GM21367 (cell line): ENCODE measurements around the gene METTL8.

ENCODE experiments used
- ATAC-seq: cut with Tn5 transposase; IDR thresholded peaks from one replicate; pipeline ENCODE4 v1.9.1; 2021; ENCODE audit not compliant: unreplicated experiment

Gene METTL8, protein sequence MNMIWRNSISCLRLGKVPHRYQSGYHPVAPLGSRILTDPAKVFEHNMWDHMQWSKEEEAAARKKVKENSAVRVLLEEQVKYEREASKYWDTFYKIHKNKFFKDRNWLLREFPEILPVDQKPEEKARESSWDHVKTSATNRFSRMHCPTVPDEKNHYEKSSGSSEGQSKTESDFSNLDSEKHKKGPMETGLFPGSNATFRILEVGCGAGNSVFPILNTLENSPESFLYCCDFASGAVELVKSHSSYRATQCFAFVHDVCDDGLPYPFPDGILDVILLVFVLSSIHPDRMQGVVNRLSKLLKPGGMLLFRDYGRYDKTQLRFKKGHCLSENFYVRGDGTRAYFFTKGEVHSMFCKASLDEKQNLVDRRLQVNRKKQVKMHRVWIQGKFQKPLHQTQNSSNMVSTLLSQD

DNA sequence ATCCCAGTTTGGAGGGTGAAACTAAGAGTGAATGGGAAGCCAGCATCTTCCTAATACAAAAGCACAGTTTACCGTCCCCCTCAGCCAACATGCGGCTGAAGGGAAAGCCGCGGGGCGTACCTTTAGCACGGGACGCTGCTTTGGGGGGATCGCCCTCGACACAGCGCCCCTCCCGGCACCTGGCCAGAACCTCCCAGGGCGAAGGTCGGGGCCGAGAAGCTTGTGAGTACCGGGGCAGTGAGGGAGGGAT lies at the start of gene METTL8:
METTL8 (minus strand) TSS at position 228 of the 250 bp plus-strand sequence. CDS start 41,805 bp downstream, outside the sequence.
- no peak for ATAC-seq

DNA sequence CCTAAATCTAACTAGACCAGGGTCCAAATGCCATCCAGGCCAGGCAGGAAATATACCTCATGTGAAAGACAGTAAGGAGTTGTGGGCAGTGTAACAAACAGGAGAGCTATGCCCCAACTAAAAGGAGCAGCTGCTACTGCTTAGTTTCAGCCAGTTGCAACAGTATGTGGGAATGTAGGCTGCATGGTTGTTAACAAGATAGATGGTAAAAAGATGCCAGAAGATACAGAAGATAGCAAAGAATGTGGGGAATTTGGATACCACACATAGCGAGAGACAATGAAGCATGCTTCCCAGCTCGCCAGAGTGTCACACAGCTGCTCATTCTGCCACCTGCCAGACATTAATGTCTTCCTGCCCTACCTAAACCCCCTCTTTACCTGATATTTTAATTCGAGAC lies 49.1 kb upstream of the METTL8 start:
- ATAC-seq, result no peak

DNA sequence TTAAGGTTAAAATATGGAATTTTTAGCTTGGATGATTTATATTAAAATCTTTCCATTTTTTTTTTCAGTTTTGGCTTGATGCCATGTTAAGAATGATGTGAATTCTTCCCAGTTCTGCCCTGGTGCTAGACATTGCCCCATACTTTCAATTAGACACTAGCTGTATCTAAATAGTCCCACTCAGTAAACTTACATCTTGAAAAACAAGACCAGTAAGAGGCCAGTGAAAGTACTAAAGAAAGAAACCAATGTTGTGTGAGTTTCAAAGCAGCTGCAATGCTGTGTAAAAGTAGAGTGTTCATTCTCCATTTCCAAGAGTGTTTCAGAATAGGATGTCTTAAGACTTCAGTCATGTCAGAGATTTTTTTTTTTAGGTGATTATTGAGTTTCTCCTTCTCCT lies 48.5 kb upstream of the METTL8 start:
- ATAC-seq, result no peak

DNA sequence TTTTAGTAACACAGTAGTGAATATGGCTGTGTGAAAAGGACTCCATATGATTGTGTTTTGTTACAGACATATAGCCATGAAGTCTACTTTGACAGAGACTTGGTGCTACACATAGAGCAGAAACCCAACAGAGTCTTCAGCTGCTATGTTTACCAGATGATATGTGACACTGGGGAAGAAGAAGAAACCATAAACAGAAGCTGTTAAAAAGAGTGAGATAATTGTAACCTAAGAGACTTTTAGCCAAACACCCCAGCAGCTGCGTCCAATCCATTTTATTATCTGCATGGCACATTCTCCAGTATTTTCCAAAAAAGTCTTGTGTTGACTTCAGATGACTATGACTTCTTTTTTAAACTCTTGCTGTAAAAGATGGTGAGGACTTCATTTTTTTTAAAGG lies 47.1 kb upstream of the METTL8 start:
- no peak for ATAC-seq

DNA sequence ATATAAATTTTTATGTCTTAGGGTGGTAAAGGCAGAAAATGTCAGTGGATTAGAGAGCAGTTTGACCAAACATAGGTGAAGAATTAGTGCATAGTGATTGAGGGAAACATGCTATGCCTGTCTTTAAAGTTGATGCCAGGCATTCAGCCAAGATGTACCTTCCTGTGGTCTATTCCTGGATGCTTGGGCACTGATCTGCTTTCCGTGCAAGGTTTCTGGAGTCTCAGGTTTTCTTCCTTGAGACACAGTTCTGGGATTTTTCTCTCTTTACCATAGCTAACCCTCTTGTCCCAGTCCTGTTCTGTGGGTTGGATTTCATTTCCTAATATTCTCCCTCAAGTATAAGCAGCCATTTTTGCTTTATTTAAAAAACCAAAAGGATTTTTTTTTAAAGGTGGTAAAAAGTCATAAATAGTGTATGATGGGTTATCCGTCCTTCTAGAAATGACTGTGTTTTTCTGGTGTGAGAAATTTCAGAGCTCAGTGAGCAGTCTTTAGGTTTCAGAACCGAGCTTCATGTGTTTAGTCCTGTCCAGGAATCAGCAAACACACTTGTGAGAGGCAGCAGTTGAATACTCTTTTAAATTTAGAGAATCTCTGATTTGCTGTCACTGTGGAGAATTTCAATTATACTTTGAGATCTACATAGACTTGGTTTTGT lies 45.5 kb upstream of the METTL8 start:
- no peak for ATAC-seq

DNA sequence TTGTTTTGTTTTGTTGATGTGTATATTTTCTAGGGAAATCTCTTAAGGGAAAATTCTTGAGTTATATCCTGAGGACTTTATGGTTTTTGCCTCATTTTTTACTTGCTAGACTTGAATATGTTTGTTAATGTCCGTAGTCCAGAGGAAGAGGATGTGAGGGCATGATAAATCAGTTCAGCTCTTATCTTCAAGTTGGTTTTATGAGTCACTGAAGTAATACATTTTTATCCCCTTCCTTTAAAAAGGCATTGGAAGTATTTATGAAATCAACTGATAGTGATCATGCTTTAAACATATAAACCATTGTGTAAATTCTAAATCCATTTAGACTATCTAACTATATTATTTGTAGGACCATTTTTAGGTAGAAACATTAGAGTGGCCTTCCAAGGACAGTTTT lies 44.6 kb upstream of the METTL8 start:
- ATAC-seq, result no peak

DNA sequence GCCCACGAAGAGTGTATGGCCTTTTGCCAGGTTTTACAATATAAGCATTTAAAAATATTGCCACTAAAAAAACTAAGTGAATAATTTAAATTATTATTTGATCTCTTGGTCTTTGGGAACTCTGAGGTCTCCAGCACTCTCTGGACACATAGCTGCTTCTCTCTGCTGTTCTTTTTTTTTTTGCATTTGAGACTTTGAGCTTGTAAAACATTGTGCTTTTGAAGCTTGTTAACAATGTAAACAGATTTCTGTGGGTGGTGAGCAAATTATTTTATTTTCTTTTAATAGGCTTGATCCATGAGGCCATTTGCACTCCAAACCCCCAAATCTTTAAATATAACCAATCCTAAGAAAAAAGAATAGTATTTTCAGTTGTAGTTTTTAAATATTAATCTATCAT lies 42.2 kb upstream of the METTL8 start:
- no peak for ATAC-seq

DNA sequence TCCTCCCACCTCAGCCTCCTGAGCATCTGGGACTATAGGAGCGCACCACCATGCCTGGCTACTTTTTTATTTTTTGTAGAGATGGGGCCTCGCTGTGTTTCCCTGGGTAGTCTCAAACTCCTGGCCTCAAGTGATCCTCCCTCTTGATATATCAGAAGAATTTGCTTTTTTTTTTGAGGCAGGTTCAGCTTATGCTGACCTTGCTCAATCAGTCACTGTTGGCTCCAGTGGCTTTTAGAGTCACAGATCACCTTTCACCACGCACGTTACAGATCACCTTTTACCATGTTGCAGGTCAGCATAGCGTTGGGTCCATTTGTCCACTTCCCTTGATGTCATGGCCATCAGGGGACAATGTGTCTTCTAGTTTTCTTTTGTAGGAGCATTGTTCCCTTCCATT lies 36.3 kb upstream of the METTL8 start:
- no peak for ATAC-seq

DNA sequence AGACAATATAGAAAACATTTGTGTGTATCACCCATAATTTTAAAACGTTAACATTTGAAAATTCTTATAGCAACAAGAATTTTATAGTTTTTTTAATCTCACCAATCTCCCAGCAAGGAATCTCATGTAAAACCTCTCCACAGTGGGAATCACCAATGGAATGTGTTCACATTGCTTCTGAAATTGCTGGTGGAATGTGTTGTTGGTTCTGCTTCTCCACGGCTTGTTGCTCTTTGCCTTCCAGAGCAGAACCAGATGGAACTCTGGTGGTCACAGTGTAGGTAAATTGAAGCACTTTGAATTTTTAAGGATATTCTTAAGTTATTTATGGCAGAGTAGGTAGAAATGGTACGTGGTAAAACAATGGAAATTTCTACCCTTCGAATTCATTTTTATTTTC lies 35.4 kb upstream of the METTL8 start:
- ATAC-seq, result no peak

DNA sequence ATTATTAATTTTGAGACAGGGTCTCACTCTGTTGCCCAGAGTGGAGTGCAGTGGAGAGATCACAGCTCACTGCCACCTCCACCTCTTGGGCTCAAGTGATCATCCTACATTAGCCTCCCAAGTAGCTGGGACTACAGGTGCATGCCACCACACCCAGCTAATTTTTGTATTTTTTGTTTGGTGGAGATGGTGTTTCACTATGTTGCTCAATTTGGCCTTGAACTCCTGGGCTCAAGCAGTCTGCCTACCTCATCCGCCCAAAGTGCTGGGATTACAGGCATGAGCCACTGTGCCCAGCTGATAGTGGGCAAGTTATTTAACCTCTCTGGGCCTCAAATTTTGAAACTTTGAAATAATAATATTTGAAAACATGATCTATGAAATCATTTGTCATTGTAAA lies 26.7 kb upstream of the METTL8 start:
- no peak for ATAC-seq

DNA sequence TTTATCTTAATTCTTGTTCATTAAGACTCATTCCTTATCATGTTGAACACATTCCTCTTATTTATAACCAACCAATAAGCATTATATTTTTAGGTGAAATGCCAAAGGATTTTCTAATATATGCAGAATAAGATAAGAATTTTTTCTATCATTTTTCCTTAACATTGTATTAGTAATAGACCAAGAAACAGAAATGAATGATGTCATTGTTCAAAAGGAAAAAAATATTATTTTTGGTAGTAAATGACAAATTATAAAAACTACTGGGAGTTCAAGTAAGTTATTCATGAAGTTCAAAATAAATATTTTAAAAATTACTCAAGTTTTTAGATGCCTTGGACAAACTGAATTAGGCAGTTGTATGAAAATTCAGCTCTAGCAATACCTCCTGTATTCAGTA lies 25.7 kb upstream of the METTL8 start:
- ATAC-seq, result no peak

DNA sequence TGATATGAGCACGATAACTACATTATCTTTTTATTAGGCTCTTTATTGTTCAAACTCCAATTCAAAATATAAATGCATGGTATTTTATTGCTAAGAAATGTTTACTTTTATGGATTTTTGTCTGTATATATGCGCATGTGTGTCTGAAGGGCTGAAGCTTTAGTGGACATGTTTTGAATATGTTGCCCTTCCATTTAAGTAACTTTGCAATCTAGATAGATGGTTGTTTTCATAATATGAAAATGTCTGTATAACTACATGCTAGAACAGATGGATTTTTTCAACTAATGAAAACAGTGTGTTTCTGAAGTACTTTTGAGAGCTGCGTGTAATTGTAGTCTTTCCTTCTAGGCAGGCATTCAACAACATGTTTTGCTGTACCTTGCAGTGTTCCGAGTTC lies 19.0 kb upstream of the METTL8 start:
- ATAC-seq, result no peak

DNA sequence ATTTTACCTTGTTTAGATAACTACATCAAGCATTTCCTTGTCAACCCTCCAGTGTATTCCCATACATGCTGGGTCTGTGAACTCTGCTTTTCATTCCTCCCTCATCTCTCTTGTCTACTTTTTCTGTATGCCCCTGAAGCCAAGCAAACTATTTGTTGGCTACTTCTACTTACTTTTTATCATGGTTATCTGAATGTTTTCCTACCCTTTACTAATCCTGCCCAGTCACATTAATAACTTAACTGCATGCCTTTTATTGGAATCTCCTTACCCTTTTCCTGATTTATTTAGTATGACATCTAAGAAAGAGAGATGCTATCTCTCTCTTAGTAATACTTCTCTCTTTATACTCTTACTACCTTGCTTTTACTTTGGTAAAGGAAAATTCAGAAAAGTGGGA lies 17.3 kb upstream of the METTL8 start:
- ATAC-seq, result no peak

DNA sequence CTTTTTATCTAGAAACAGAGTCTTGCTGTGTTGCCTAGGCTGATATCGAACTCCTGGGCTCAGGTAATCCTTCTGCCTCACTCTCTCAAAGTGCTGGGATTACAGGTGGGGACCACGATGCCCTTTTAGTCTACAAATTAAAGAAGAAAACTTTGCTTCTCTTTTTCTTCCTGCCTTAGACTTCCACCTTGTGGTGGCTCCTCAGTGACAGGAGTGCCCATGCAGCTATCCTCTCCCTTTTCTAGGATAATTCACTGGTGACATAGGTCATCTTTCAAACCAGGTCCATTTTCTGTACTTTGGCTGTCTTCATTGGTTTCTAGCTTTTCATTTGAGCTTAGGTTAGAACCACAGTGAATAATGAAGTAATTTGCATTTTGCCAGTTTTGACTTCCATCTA lies 13.9 kb upstream of the METTL8 start:
- no peak for ATAC-seq

DNA sequence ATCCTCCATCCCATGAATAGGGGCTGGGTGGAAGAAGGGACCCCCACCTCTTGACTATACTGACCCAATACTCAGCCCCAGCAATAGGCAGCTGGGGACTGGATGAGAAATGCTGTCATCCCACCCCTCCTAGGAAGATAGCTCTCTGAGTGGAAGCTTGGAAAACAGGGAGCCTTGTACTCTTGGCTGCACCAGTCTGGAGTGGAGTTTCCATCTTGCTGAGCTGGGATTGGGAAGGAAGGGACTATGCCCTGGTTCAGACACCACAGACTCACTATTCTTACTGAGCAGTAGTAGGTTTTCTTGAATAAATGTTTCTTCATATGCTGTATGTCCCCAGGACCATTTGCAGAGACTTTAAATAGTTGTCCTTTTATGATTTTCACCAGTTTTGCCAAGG lies 7.7 kb upstream of the METTL8 start:
- ATAC-seq, result no peak

DNA sequence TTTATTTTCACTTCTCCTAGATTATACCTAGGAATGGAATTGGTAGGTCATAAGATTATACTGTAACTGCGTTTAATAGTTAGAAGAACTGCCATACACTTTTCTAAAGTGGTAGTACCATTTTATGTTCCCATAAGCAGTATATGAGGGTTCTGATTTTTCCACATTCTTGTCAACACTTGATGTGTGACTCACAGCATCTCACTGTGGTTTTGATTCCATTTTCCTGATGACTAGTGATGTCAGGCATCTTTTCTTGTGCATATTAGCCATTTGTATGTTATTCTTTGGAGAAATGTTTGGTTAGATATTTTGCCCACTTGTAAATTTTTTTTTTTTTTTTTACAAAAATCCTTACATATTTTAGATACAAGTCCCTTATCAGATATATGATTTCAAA lies 2.5 kb upstream of the METTL8 start:
- no peak for ATAC-seq

DNA sequence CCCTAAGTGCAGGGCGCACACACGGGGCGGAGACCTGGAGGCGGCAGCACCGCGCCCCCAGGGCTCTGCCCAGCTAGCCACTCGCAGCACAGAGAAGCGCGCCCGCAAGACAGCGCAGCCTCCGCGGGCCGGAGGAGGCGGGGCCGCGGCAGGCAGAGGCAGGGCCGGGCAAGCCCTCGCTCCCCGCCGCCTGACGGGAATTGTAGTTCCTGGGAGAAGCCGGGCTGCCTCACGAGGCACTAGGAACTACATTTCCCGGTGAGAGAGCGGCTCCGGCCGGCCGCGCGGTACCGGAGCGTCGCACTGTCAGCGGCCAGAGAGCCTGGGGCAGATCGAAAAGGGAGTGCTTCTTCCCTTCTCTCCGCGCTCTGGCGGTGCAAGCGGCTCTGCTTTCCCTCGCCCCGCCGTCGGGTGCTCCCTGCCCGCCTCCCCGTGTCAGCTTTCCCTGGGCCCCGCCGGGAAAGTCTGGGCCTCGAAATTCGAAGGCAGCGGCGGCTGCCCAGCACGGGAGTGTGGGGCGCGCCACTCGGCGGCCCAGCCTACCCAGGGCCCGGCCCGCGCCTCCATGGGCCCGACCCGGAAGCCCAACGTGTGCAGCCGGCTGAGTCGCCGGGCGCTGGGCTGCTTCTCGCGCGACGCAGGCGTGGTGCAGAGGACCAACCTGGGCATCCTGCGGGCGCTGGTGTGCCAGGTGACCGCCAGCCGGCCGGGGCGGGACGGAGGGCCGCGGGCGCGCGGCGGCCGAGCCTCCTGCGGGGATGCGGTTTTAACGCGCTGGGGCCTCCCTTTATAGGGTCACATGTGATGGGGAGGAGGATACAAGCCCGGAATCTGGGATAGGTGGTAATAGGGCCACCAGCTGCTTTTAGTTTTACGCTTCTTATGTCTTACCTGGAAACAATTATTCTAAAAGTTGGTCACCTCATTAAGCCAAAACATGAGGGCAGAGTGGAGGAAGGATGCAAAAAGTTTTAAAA lies 511 bp upstream of the METTL8 start, which contains the start of gene DCAF17:
DCAF17 (plus strand) TSS at position 214 of the 977 bp plus-strand sequence; CDS start at position 566, 352 bp downstream.
- peak; percentile 89 for ATAC-seq

DNA sequence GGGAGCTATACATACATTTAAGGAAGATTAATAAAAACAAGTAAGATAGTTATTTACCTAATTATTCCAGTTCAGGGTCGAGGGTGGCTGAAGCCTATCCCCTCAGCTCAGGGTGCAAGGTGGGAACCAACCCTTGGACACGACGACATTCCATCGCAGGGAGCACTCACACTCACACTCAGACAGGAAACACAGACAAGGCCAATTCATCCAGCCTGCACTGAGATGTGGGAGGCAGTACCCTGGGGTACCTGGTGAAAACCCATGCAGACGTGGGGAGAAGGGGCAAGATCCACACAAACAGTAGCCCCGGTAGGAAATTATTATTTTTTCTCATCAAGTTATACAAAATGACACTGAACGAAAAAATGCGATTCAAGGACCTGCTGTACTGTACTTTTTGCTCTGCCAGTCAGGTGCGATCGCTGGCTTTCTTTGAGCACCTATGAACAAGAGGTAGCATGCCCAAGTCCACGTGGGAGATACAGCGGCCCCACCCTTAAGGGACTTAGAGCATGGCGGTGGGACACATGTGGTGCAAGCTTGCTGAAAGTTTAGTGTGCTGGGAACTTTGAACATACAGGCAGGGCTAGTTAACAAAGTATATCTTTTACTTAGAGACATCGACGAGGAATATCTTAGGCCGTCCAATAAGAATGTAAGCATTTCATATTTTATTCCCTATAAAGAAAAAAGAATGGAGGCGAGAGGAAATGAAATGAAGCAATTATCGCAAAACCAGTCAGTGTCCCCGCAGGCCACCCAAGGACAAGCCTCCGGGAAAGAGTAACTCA lies 624 bp downstream of the METTL8 start:
- ATAC-seq, result no peak

DNA sequence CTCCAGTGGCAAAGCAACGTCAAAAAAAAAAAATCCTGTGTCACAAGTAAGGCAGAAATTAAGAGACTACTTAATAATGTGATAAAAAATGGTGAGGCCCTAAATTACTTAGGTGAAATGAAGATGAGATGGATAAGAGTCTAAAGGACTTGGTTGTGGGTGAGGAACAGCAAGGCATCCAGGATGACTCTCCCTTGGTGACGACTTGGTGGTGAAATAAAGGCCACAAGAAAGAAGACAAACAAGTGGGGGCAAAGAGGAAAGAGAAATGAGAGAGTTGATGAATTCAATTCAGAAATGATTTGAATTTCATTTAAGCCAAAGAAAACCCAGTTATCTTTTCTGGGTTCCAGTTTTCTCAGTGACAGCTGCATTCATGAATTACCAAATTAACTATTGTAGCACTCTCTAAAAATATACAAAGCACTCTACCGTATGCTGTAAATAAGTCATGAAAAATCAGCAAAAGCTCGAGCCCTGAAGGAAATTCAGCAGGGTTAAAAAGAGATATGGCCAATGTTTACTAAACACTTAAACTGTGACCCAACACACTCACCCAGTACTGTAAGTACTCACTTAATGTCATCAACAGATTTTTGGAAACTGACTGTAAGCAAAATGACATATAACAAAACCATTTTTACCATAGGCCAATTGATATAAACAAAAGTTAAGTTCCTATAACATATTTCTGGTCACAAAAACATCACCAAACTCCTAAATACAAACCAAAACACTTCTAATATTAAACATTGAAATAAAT lies 1.4 kb downstream of the METTL8 start:
- no peak for ATAC-seq

DNA sequence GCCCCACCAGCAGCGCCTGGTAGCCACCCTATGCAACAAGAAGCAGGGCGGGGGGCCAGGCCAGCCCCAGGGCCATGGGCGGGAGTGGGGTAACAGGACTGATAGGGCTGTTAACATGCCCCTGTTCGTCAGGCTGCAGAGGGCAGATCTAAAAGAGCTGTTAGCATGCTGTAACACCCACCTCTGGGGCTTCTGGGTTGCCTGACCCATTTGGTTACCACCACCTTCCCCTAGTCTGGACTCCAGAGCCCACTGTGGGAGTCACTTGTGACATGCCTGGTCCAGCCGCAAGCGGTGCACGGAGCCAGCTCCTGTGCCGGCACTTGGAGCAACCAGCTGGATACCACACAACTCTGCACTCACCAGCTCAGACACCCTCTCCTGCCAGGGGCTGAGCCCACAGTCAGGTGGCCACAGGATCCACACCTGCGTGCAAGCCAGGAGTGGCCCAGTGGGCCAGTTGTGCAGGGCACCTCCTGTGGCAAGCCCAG lies 2.1 kb downstream of the METTL8 start:
- ATAC-seq, result no peak
